ENCODE results near the gene NTSR1. TPM values are rescaled to one million over a fixed set of nuclear protein-coding genes. Genes with fewer than 3 reads are reported as not detected.

The NTSR1 gene
- total and polyA plus RNA-seq, 2 experiments from 2014 or later = not detected

GRCh38 chr20:62780204-62780603, 71.6 kb downstream of the NTSR1 start:
- Histone ChIP-seq H3K79me2 (ENCODE audit: insufficient read depth) (no peaks in the 10 kb centered on the region), H4K20me1 (ENCODE audit: insufficient read depth) (no peaks in the 10 kb centered on the region)
- TF ChIP-seq EZH2 (IDR thresholded peaks at IDR 0.05; ENCODE audit: insufficient read depth, poor library complexity, severe bottlenecking) (no peak), EZH2phosphoT487 (IDR thresholded peaks at IDR 0.05; ENCODE audit: insufficient read depth, low read depth) (no peak)

GRCh38 chr20:62780696-62781095, 72.1 kb downstream of the NTSR1 start:
- TF ChIP-seq EZH2 (IDR thresholded peaks at IDR 0.05; ENCODE audit: insufficient read depth, poor library complexity, severe bottlenecking) = no peak
- no peak for TF ChIP-seq EZH2phosphoT487 (IDR thresholded peaks at IDR 0.05; ENCODE audit: insufficient read depth, low read depth)
- in situ Hi-C loops (cut with MboI) = loop anchor here (10.0 to 25.0 kb wide), 2 partner anchors 106 to 268 kb away; no protein-coding TSS in a partner anchor
- H3K4me3 ChIP-seq = no peak overlapping the region
- no peaks in the 10 kb centered on the region for H3K4me1 ChIP-seq (ENCODE audit: insufficient read depth)
- H3F3A ChIP-seq (ENCODE audit: insufficient read depth) = no peaks in the 10 kb centered on the region
- H3K79me2 ChIP-seq (ENCODE audit: insufficient read depth) = no peaks in the 10 kb centered on the region
- WGBS, 2 experiments (ENCODE audit: low coverage in 1 of 2, low lambda C conversion rate in 2 of 2, missing lambda C conversion rate in 2 of 2) = 72% methylated on average over 17 of the region's 17 CpGs
- no peaks in the 10 kb centered on the region for H3K9me3 ChIP-seq (ENCODE audit: low read depth)
- no peaks in the 10 kb centered on the region for H3K27me3 ChIP-seq (replicated peaks; ENCODE audit: insufficient read depth)
- H3K4me2 ChIP-seq (ENCODE audit: unreplicated experiment) = no peak overlapping the region
- no peak overlapping the region for H2AFZ ChIP-seq
- no peaks in the 10 kb centered on the region for H3K36me3 ChIP-seq (ENCODE audit: low read depth)
- no peak overlapping the region for H3K27ac ChIP-seq
- H3K9me2 ChIP-seq (ENCODE audit: insufficient read depth) = no peaks in the 10 kb centered on the region
- no peaks in the 10 kb centered on the region for H4K20me1 ChIP-seq (ENCODE audit: insufficient read depth)
- DNase-seq = no peak
- H3K9ac ChIP-seq = no peak overlapping the region

More at GRCh38 chr20:62780204-62780603, 71.6 kb downstream of the NTSR1 start:
- no peak for DNase-seq
- no peaks in the 10 kb centered on the region for H3K36me3 ChIP-seq (ENCODE audit: low read depth)
- no peak overlapping the region for H3K9ac ChIP-seq
- no peak overlapping the region for H3K27ac ChIP-seq
- H3K4me1 ChIP-seq (ENCODE audit: insufficient read depth) = no peaks in the 10 kb centered on the region
- WGBS, 2 experiments (ENCODE audit: low coverage in 1 of 2, low lambda C conversion rate in 2 of 2, missing lambda C conversion rate in 2 of 2) = 61 to 63% methylated on average over 20 of the region's 20 CpGs
- H3K9me3 ChIP-seq (ENCODE audit: low read depth) = no peaks in the 10 kb centered on the region
- no peak overlapping the region for H2AFZ ChIP-seq
- no peaks in the 10 kb centered on the region for H3F3A ChIP-seq (ENCODE audit: insufficient read depth)
- no peak overlapping the region for H3K4me3 ChIP-seq
- H3K9me2 ChIP-seq (ENCODE audit: insufficient read depth) = no peaks in the 10 kb centered on the region
- in situ Hi-C loops (cut with MboI) = loop anchor here (10.0 to 25.0 kb wide), 2 partner anchors 105 to 268 kb away; no protein-coding TSS in a partner anchor
- no peak overlapping the region for H3K4me2 ChIP-seq (ENCODE audit: unreplicated experiment)
- no peaks in the 10 kb centered on the region for H3K27me3 ChIP-seq (replicated peaks; ENCODE audit: insufficient read depth)

DNA sequence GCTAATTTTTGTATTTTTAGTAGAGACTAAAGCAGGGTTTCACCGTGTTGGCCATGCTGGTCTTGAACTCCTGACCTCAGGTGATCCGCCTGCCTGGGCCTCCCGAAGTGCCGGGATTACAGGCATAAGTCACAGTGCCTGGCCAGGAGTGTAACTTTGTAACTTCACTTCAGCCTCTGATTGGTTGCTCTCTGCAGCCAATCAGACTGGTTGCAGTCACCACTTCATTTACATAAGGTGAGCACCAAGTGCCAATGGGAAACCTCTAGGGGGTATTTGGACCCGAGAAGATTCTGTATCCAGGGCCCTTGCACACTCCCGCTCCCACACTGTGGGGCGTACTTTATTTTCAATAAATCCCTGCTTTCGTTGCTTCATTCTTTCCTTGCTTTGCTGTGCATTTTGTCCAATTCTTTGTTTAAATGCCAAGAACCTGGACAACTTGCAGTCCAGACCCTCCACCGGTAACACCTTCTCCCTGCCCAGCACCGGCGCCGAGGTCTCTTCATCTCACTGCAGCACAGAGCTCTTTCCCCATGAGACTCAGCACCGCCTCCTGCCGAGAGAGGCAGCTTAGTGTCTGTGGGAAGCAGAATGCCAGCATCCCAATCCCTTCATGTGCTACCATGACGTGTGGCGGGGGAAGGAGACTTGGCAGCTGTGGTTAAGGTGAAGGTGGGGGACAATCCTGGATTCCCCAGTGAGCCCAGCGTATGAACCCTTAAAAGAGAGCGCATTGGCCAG, 73.7 kb downstream of the NTSR1 start:
- Histone ChIP-seq H3K27me3 (replicated peaks; ENCODE audit: insufficient read depth) (no peaks in the 10 kb centered on the region), H2AFZ (no peak overlapping the region), H3K4me2 (ENCODE audit: unreplicated experiment) (no peak overlapping the region), H3F3A (ENCODE audit: insufficient read depth) (no peaks in the 10 kb centered on the region), H3K36me3 (ENCODE audit: low read depth) (no peaks in the 10 kb centered on the region), H3K4me3 (no peak overlapping the region), H3K9ac (no peak overlapping the region), H3K9me3 (ENCODE audit: low read depth) (no peaks in the 10 kb centered on the region), H4K20me1 (ENCODE audit: insufficient read depth) (no peaks in the 10 kb centered on the region), H3K9me2 (ENCODE audit: insufficient read depth) (no peaks in the 10 kb centered on the region), H3K4me1 (ENCODE audit: insufficient read depth) (no peaks in the 10 kb centered on the region), H3K27ac (no peak overlapping the region), H3K79me2 (ENCODE audit: insufficient read depth) (no peaks in the 10 kb centered on the region)
- TF ChIP-seq EZH2phosphoT487 (IDR thresholded peaks at IDR 0.05; ENCODE audit: insufficient read depth, low read depth) (no peak), EZH2 (IDR thresholded peaks at IDR 0.05; ENCODE audit: insufficient read depth, poor library complexity, severe bottlenecking) (no peak)
- in situ Hi-C loops (cut with MboI) = loop anchor here (10.0 to 25.0 kb wide), 2 partner anchors 108 to 270 kb away; no protein-coding TSS in a partner anchor
- peak; percentile 35 for DNase-seq
- 72 to 75% methylated on average over 18 of the region's 18 CpGs for WGBS, 2 experiments (ENCODE audit: low coverage in 1 of 2, low lambda C conversion rate in 2 of 2, missing lambda C conversion rate in 2 of 2)

- Histone ChIP-seq H3K9ac (no peak overlapping the region), H4K20me1 (ENCODE audit: insufficient read depth) (no peaks in the 10 kb centered on the region), H3K4me1 (ENCODE audit: insufficient read depth) (no peaks in the 10 kb centered on the region), H3K4me2 (ENCODE audit: unreplicated experiment) (no peak overlapping the region), H3K9me2 (ENCODE audit: insufficient read depth) (no peaks in the 10 kb centered on the region), H2AFZ (no peak overlapping the region), H3K9me3 (ENCODE audit: low read depth) (no peaks in the 10 kb centered on the region), H3K36me3 (ENCODE audit: low read depth) (no peaks in the 10 kb centered on the region), H3K27ac (no peak overlapping the region), H3K79me2 (ENCODE audit: insufficient read depth) (no peaks in the 10 kb centered on the region), H3K4me3 (no peak overlapping the region), H3F3A (ENCODE audit: insufficient read depth) (no peaks in the 10 kb centered on the region), H3K27me3 (replicated peaks; ENCODE audit: insufficient read depth) (no peaks in the 10 kb centered on the region)
- TF ChIP-seq EZH2 (IDR thresholded peaks at IDR 0.05; ENCODE audit: insufficient read depth, poor library complexity, severe bottlenecking) (no peak), EZH2phosphoT487 (IDR thresholded peaks at IDR 0.05; ENCODE audit: insufficient read depth, low read depth) (no peak)
- WGBS, 2 experiments (ENCODE audit: low coverage in 1 of 2, low lambda C conversion rate in 2 of 2, missing lambda C conversion rate in 2 of 2) = 68 to 71% methylated on average over 9 of the region's 9 CpGs
- in situ Hi-C loops (cut with MboI) = loop anchor here (10.0 to 25.0 kb wide), 2 partner anchors 108 to 271 kb away; no protein-coding TSS in a partner anchor
- DNase-seq = no peak
Observed at GRCh38 chr20:62782893-62783278, 74.2 kb downstream of the NTSR1 start.
